OCI-LY7 (cell line): ENCODE data around the gene EGFL8.

ENCODE experiments used
- EZH2phosphoT487 ChIP-seq: fragments of 200-600 bp; sonication (generic); IDR thresholded peaks from 2 replicates; pipeline ENCODE4 v1.6.1; 2018; ENCODE audit warnings: low read depth, borderline replicate concordance, mild to moderate bottlenecking, mixed run types, antibody characterized with exemption, low read length, moderate library complexity, mixed read lengths
- TF ChIP-seq, protein P1 (sequence below): fragments of 200-600 bp; sonication (generic); conservative IDR thresholded peaks from 2 replicates; pipeline ENCODE4 v1.5.1; 2014; ENCODE audit warnings: mild to moderate bottlenecking, antibody characterized with exemption, low read length, moderate library complexity, mixed read lengths

DNA sequence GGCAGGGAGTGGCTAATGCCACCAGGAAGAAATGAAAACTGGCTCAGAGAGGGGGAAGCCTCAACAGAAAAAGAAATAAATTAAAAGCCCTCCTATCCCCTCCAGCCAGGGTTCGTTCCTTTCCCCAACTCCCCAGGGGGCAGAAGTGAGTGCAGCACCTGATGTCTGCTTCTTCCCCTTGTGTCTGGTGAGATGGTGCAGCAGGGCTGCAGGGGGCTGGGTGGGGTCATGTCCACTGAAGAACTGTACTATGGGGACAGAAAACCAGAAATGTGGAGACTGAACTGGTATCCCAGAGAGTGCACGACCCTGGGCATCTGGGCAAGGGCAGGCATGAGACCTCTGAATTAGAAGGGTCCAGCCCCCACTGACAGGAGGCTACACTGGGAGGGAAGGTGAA is 4.0 kb downstream of the EGFL8 start:
- TF ChIP-seq, protein P1, sequence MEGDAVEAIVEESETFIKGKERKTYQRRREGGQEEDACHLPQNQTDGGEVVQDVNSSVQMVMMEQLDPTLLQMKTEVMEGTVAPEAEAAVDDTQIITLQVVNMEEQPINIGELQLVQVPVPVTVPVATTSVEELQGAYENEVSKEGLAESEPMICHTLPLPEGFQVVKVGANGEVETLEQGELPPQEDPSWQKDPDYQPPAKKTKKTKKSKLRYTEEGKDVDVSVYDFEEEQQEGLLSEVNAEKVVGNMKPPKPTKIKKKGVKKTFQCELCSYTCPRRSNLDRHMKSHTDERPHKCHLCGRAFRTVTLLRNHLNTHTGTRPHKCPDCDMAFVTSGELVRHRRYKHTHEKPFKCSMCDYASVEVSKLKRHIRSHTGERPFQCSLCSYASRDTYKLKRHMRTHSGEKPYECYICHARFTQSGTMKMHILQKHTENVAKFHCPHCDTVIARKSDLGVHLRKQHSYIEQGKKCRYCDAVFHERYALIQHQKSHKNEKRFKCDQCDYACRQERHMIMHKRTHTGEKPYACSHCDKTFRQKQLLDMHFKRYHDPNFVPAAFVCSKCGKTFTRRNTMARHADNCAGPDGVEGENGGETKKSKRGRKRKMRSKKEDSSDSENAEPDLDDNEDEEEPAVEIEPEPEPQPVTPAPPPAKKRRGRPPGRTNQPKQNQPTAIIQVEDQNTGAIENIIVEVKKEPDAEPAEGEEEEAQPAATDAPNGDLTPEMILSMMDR = peak; percentile 33; the same call in 1 of the 2 replicates
- no peak for TF ChIP-seq EZH2phosphoT487
